GM15510 (cell line): ENCODE results near the gene DDX1.

Experiments used
- POLR2A ChIP-seq: IDR thresholded peaks from 3 replicates; pipeline ENCODE4 v1.6.1; 2011; ENCODE audit warnings: borderline replicate concordance; ENCODE audit not compliant: insufficient read length; ENCODE audit errors: extremely low read depth

The DDX1 gene

DNA sequence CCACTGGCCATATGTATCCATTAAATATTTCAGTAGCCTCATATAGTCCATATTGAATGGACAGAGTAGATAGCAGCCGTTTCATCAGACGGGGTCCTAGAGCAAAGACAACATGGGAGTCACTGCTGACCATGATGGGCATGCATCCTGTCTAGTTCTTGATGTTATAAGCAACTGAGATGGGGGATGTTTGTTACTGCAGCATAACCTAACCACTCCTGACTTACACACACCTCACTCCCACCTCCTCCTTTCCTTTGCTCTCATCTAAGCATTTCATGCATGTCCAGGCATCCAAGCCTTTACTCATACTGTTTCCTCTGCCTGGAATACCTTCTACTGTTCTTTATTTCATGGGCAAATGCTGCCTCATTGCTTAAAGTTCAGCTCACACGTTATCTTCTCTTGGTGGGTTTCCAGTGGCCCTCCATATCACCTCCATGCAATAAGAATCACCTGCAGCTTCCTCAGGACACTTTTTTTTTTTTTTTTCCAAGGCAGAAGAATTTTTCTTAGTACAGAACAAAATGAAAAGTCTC lies 87.8 kb downstream of the DDX1 start:
- no peak for TF ChIP-seq POLR2A
